SH-SY5Y (cell line): Measurements from ENCODE around the gene MLLT6.

Experiments used
- GATA2 ChIP-seq: IDR thresholded peaks from 2 replicates; pipeline ENCODE4 v1.6.1; 2011; ENCODE audit warnings: mild to moderate bottlenecking, low read depth, low read length
- GATA3 ChIP-seq: IDR thresholded peaks from 2 replicates; pipeline ENCODE4 v1.6.1; 2011; ENCODE audit warnings: low read depth, mild to moderate bottlenecking, low read length, moderate library complexity

DNA sequence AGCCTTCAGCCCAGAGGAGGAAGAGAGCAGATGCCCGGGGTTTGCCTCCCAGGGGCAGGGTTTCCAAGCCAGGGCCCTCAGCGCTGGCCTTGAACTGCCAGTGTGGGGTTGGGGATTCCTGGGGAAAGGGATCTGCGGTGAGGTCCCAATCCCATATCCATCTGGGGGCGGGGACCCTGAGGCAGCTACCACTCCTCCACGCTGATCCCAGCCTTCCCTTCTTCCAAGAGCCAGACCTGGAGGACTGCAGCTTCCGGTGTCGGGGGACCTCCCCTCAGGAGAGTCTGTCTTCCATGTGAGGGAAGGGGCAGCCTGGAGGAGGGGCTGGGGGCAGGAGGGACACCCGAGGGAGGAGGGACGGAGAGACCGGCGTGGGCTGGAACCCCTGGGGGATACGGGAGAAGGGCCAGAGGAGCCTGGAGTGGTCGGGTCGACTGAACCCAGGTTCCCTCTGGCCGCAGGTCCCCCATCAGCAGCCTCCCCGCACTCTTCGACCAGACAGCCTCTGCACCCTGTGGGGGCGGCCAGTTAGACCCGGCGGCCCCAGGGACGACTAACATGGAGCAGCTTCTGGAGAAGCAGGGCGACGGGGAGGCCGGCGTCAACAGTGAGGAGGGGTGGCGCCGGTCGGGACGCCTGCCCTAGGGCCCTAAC lies 14.3 kb downstream of the MLLT6 start:
- no peak for TF ChIP-seq GATA2
- no peak for TF ChIP-seq GATA3
